ENCODE results near the gene NACAD.

Gene NACAD

DNA sequence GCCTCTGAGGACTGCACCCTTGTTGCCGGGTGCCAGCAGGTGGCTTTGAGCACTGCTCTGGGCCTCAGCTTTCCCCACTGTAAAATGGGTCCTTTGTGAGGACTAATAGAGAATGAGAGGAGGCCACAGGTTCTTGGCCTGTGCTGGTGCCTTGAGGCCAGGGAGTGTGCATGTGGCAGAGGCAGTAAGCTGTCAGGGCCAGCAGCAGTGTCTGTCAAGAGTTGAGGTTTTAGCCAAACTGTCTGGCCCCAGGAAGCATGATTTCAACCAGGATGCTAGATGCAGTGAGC, 13.5 kb downstream of the NACAD start:
- Histone ChIP-seq H3K36me3 (ENCODE audit: control insufficient read depth in 5 of 5, insufficient read depth in 5 of 5, low read length in 5 of 5) (peaks cover 0 to 81% (median 73%) of the 10 kb centered on the region in 5 donors), H3K27me3 (ENCODE audit: control insufficient read depth in 5 of 5, insufficient read depth in 4 of 5, low read length in 5 of 5) (no peaks in the 10 kb centered on the region), H3K9me3 (ENCODE audit: control insufficient read depth in 5 of 5, low read length in 5 of 5) (no peaks in the 10 kb centered on the region), H3K4me1 (ENCODE audit: control insufficient read depth in 5 of 5, insufficient read depth in 5 of 5, low read length in 5 of 5) (peaks cover 0 to 9% (median 0%) of the 10 kb centered on the region in 5 donors), H3K9ac (ENCODE audit: low read length in 5 of 5) (no peak overlapping the region), H3K27ac (ENCODE audit: low read depth, low read length) (no peak overlapping the region), H3K4me3 (ENCODE audit: low read depth in 1 of 5, low read length in 5 of 5) (no peak overlapping the region)

DNA sequence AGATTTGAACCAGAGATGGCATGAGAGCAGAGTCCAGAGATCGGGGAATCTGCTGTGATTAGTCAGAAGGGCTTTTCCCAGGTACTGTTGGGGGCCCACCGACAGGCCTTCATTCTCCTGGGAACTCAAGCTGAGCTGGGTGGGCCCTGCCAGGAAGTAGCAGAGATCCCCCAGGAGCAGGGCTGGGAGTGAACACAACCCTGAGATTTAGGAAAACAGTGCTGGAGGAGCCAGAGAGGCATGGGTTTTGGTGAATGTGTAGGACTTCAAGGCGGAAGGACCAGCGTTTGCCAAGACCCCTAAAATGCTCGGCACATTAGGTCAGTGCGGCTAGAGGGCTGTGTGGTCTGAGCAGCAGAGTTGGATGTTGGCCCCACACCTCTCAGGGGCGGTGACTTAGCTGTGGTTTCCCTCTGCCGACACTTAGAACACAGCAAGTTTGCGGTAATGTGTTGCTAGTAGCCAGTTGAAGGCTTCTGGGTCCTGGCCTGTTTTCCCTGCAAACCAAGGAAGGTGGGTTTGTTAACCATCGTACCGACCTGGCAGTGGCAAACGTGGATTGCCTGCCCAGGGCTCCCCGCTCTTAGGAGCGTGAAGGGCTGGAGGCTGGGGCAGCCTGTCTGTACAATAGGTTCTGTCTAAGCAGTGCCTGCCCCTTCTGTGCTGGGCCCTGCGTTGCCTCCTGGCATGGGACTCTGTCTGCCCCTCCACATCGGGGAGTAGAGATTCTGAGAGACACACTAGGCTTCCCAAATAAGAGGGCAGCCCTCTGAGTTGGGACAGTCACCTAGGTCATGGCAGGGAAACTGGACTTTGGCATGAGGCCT, 14.0 kb downstream of the NACAD start:
- Histone ChIP-seq H3K4me1 (ENCODE audit: control insufficient read depth in 5 of 5, insufficient read depth in 5 of 5, low read length in 5 of 5) (peaks cover 0 to 9% (median 0%) of the 10 kb centered on the region in 5 donors), H3K4me3 (ENCODE audit: low read depth in 1 of 5, low read length in 5 of 5) (no peak overlapping the region), H3K36me3 (ENCODE audit: control insufficient read depth in 5 of 5, insufficient read depth in 5 of 5, low read length in 5 of 5) (peaks cover 0 to 86% (median 78%) of the 10 kb centered on the region in 5 donors), H3K27ac (ENCODE audit: low read depth, low read length) (no peak overlapping the region), H3K9ac (ENCODE audit: low read length in 5 of 5) (no peak overlapping the region), H3K9me3 (ENCODE audit: control insufficient read depth in 5 of 5, low read length in 5 of 5) (no peaks in the 10 kb centered on the region), H3K27me3 (ENCODE audit: control insufficient read depth in 5 of 5, insufficient read depth in 4 of 5, low read length in 5 of 5) (no peaks in the 10 kb centered on the region)

DNA sequence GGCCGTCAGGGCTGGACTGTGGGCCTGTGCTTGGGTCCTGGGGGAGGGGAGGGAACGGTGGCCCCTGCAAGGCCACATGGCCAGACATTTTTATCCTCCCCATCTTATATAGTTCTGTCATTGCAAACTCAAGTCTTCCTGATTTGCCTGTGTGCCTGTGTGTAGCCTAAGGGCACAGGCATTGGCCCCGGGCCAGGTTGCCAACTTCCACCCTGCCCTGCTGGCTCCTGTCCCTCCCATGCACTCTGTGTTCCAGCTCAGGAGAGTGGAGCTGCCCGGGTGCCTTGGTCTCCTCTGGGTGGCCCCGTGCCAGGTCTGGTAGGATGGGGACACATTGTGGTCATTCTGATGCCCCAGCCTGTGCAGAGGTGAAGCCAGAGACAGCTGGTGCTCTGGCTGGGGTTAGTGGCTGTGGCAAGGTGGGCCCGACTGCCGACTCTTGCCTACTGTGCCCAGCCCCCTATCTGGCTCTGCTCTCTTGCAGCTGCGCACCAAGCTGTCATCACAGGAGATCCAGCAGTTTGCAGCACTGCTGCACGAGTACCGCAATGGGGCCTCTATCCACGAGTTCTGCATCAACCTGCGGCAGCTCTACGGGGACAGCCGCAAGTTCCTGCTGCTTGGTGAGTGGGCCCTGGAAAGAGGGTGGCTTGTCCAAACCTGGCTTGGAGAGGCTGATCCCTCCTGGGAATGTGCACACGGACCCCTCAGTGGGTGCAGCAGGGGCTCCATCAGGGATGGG, 14.8 kb downstream of the NACAD start:
- Histone ChIP-seq H3K36me3 (ENCODE audit: control insufficient read depth in 5 of 5, insufficient read depth in 5 of 5, low read length in 5 of 5) (peaks cover 0 to 94% (median 86%) of the 10 kb centered on the region in 5 donors), H3K4me1 (ENCODE audit: control insufficient read depth in 5 of 5, insufficient read depth in 5 of 5, low read length in 5 of 5) (peaks cover 0 to 9% (median 0%) of the 10 kb centered on the region in 5 donors), H3K27me3 (ENCODE audit: control insufficient read depth in 5 of 5, insufficient read depth in 4 of 5, low read length in 5 of 5) (no peaks in the 10 kb centered on the region), H3K4me3 (ENCODE audit: low read depth in 1 of 5, low read length in 5 of 5) (no peak overlapping the region), H3K27ac (ENCODE audit: low read depth, low read length) (no peak overlapping the region), H3K9ac (ENCODE audit: low read length in 5 of 5) (no peak overlapping the region), H3K9me3 (ENCODE audit: control insufficient read depth in 5 of 5, low read length in 5 of 5) (no peaks in the 10 kb centered on the region)

DNA sequence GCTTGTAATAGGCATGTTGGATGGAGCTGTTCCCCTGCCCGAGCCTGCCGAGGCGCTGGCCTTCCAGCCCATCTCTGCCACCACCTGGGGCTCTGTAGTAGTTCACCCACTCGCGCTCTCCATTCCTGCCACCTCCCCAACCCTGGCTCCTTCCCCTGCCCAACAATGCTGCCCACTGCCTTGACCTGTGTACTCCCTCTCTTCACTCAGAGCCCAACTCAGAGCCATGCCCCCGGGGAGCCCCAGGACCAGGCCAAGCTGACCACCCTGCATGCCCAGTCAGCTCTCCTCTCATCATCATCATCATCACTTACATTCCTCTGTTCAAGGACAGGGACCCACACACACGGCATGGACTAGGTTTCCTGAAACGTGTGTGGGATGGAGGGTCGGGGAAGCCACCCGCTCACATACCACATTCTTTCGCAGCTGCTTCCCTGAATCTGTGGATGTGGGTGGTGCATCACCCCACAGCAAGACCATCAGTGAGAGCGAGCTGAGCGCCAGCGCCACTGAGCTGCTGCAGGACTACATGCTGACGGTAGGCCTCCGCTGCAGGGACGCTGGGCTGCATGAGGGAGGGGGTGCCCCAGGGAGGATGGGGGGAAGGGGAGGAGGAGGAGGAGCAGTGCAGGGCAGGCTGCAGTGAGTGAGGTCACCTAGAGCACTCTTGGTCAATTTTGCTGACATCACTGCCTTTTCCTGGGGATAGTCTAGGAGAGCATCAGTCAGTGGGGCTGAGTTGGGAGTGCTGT, 15.6 kb downstream of the NACAD start:
- Histone ChIP-seq H3K9me3 (ENCODE audit: control insufficient read depth in 5 of 5, low read length in 5 of 5) (no peaks in the 10 kb centered on the region), H3K4me3 (ENCODE audit: low read depth in 1 of 5, low read length in 5 of 5) (no peak overlapping the region), H3K27ac (ENCODE audit: low read depth, low read length) (no peak overlapping the region), H3K27me3 (ENCODE audit: control insufficient read depth in 5 of 5, insufficient read depth in 4 of 5, low read length in 5 of 5) (no peaks in the 10 kb centered on the region), H3K9ac (ENCODE audit: low read length in 5 of 5) (no peak overlapping the region), H3K4me1 (ENCODE audit: control insufficient read depth in 5 of 5, insufficient read depth in 5 of 5, low read length in 5 of 5) (peaks cover 0 to 9% (median 0%) of the 10 kb centered on the region in 5 donors), H3K36me3 (ENCODE audit: control insufficient read depth in 5 of 5, insufficient read depth in 5 of 5, low read length in 5 of 5) (peaks cover 0 to 99% (median 93%) of the 10 kb centered on the region in 5 donors)

DNA sequence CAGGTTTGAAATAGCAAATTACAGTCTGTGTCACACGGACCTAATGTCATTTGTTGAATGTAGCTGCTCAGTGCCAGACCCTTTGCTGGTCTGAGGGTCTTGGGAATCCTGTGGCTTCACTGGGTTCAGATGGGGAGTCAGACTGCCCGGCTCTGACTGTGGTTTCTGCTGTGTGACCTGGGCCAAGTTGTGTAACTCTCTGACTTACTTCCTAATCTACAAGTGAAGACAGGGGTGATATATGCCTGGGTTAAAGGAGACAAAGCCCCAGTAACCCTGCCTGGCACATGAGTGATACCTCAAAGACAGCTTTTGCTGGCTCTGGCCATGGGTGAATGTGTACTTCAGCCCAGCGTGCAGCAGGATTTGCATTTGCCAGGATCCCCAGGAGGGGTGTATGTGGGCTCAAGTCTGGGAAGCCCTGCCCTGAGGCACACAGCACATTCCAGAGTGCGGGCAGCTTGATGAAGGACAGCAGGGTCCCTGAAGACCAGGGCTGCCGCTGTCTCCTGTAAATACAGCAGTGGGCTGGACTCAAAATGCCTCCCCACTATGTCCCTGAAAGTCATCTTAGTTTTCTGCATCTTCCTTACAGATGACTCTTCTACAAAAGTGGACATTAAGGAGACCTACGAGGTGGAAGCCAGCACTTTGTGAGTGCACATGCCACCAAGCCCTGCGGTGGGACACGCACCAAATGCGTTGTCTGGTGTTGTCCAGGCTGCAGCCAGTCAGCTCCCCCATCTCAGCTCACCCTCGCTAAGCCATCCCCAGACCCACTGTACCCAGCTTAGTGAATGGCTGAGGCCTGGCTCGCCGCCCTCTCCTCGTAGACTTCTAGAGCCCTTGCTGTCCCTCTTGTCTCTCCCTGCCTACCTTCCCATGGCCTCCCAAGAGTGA, 16.4 kb downstream of the NACAD start:
- Histone ChIP-seq H3K27ac (ENCODE audit: low read depth, low read length) (no peak overlapping the region), H3K36me3 (ENCODE audit: control insufficient read depth in 5 of 5, insufficient read depth in 5 of 5, low read length in 5 of 5) (peaks cover 0 to 99% (median 95%) of the 10 kb centered on the region in 5 donors), H3K27me3 (ENCODE audit: control insufficient read depth in 5 of 5, insufficient read depth in 4 of 5, low read length in 5 of 5) (no peaks in the 10 kb centered on the region), H3K4me1 (ENCODE audit: control insufficient read depth in 5 of 5, insufficient read depth in 5 of 5, low read length in 5 of 5) (peaks cover 0 to 9% (median 0%) of the 10 kb centered on the region in 5 donors), H3K4me3 (ENCODE audit: low read depth in 1 of 5, low read length in 5 of 5) (no peak overlapping the region), H3K9me3 (ENCODE audit: control insufficient read depth in 5 of 5, low read length in 5 of 5) (no peaks in the 10 kb centered on the region), H3K9ac (ENCODE audit: low read length in 5 of 5) (no peak overlapping the region)

DNA sequence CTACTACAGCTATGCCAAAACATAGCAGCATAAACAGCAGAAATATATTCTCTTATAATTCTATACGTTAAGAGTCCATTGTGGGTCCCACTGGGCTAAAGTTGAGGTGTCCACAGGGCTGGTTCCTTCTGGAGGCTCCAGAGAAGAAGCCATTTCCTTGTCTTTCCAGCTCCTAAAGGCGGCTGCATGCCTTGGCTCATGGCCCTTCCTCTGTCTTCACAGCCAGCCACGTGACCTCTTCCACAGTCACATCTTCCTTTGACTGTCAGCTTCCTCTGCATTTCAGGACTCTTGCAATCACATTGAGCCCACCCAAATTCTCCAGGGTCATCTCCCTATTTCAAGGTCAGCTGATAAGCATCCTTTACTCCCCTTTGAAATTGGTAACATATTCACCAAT, 17.2 kb downstream of the NACAD start:
- Histone ChIP-seq H3K4me3 (ENCODE audit: low read depth in 1 of 5, low read length in 5 of 5) (no peak overlapping the region), H3K36me3 (ENCODE audit: control insufficient read depth in 5 of 5, insufficient read depth in 5 of 5, low read length in 5 of 5) (peaks cover 0 to 97% (median 90%) of the 10 kb centered on the region in 5 donors), H3K4me1 (ENCODE audit: control insufficient read depth in 5 of 5, insufficient read depth in 5 of 5, low read length in 5 of 5) (peaks cover 0 to 9% (median 0%) of the 10 kb centered on the region in 5 donors), H3K27me3 (ENCODE audit: control insufficient read depth in 5 of 5, insufficient read depth in 4 of 5, low read length in 5 of 5) (no peaks in the 10 kb centered on the region), H3K27ac (ENCODE audit: low read depth, low read length) (no peak overlapping the region), H3K9ac (ENCODE audit: low read length in 5 of 5) (no peak overlapping the region), H3K9me3 (ENCODE audit: control insufficient read depth in 5 of 5, low read length in 5 of 5) (no peaks in the 10 kb centered on the region)

DNA sequence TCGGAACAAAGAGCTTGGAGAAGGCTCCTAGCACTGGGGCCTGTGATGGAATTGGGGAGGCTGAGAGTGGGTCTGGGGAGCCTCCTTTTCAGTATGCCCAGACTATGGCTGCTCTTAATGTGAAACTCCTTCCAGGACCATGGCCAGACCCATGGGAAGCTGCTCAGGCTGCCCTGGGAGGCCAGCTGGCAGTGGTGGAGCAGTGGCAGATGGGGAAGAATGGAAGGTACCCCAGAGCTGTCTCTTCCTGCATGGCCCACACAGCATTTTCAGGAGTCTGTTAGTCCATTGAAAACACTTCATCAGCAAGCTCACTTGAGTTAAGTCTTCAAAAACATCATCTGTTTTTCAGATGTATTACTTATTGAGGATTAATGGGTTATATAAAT, 18.5 kb downstream of the NACAD start:
- Histone ChIP-seq H3K9ac (ENCODE audit: low read length in 5 of 5) (no peak overlapping the region), H3K9me3 (ENCODE audit: control insufficient read depth in 5 of 5, low read length in 5 of 5) (no peaks in the 10 kb centered on the region), H3K27me3 (ENCODE audit: control insufficient read depth in 5 of 5, insufficient read depth in 4 of 5, low read length in 5 of 5) (no peaks in the 10 kb centered on the region), H3K27ac (ENCODE audit: low read depth, low read length) (no peak overlapping the region), H3K4me3 (ENCODE audit: low read depth in 1 of 5, low read length in 5 of 5) (no peak overlapping the region), H3K4me1 (ENCODE audit: control insufficient read depth in 5 of 5, insufficient read depth in 5 of 5, low read length in 5 of 5) (peaks cover 0 to 9% (median 0%) of the 10 kb centered on the region in 5 donors), H3K36me3 (ENCODE audit: control insufficient read depth in 5 of 5, insufficient read depth in 5 of 5, low read length in 5 of 5) (peaks cover 0 to 96% (median 87%) of the 10 kb centered on the region in 5 donors)

DNA sequence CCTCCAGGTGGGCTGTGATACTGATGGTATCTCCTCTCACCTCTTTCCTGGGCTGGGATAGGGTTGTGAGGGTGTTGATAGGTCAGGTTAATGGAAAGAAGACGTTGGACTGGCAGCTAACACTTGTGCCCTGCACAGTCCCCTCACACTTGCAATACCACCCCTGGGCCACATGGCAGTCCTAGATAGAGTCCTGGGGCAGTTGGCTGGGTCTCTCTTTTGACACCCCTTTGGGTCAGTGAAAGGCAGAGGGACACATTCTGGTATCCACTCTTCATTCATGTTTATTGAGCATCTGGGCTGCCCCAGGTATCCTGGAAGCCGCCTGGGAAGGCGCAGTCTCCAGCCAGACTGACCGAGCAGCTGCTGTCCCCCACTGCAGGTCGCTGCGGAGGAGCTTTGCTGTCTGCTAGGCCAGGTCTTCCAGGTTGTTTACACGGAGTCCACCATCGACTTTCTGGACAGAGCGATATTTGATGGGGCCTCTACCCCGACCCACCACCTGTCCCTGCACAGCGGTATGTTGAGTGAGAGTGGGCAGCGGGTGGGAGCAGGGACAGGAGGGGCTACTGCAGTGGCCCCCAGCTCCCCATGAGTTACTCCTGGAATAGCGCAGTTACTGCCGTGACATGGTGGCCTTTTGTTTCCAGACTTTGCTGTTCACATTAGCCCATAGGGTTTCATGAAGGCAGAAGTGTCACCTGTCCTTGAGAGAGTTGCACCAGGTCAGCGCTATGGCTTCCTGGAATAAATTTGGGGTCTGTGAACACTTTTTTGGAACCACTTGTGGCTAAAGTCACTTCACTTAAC, 19.1 kb downstream of the NACAD start:
- Histone ChIP-seq H3K27me3 (ENCODE audit: control insufficient read depth in 5 of 5, insufficient read depth in 4 of 5, low read length in 5 of 5) (no peaks in the 10 kb centered on the region), H3K36me3 (ENCODE audit: control insufficient read depth in 5 of 5, insufficient read depth in 5 of 5, low read length in 5 of 5) (peaks cover 0 to 96% (median 87%) of the 10 kb centered on the region in 5 donors), H3K9ac (ENCODE audit: low read length in 5 of 5) (no peak overlapping the region), H3K4me1 (ENCODE audit: control insufficient read depth in 5 of 5, insufficient read depth in 5 of 5, low read length in 5 of 5) (peaks cover 0 to 9% (median 0%) of the 10 kb centered on the region in 5 donors), H3K27ac (ENCODE audit: low read depth, low read length) (no peak overlapping the region), H3K4me3 (ENCODE audit: low read depth in 1 of 5, low read length in 5 of 5) (no peak overlapping the region), H3K9me3 (ENCODE audit: control insufficient read depth in 5 of 5, low read length in 5 of 5) (no peaks in the 10 kb centered on the region)
